SU-DHL-6 (cell line): ENCODE results near the gene CNOT6L.

ENCODE experiments used
- H2AFZ ChIP-seq: fragments of 200-600 bp; sonication (generic); 2 replicates; pipeline ENCODE4 v1.6.1; 2014; ENCODE audit warnings: low read depth, mild to moderate bottlenecking, moderate library complexity, mixed read lengths, antibody characterized with exemption, low read length; ENCODE audit not compliant: severe bottlenecking
- H3F3A ChIP-seq: fragments of 200-600 bp; shearing (Covaris generic); 2 replicates; pipeline ENCODE4 v1.6.0; 2016; ENCODE audit warnings: antibody characterized with exemption, mild to moderate bottlenecking; ENCODE audit not compliant: insufficient read depth
- H3K27ac ChIP-seq: fragments of 200-600 bp; sonication (generic); 2 replicates; pipeline ENCODE4 v1.5.1; 2016; ENCODE audit warnings: low read depth, mild to moderate bottlenecking, low read length, moderate library complexity, mixed read lengths
- H3K27me3 ChIP-seq: fragments of 200-600 bp; sonication (generic), shearing (Covaris generic); 2 replicates; pipeline ENCODE4 v1.6.0; 2014; ENCODE audit warnings: mild to moderate bottlenecking, low read length
- H3K36me3 ChIP-seq: fragments of 200-600 bp; sonication (generic); 2 replicates; pipeline ENCODE4 v1.6.1; 2014; ENCODE audit warnings: mild to moderate bottlenecking, low read length, mixed read lengths
- H3K4me2 ChIP-seq: fragments of 300-600, 200-600 bp; shearing (Covaris generic), sonication (generic); 2 replicates; pipeline ENCODE4 v1.6.0; 2014; ENCODE audit warnings: low read length, low read depth, mild to moderate bottlenecking; ENCODE audit not compliant: poor library complexity, severe bottlenecking
- H3K4me3 ChIP-seq: fragments of 200-600 bp; sonication (generic); 2 replicates; pipeline ENCODE4 v1.5.1; 2014; ENCODE audit warnings: antibody characterized with exemption, low read length, mild to moderate bottlenecking, mixed read lengths; ENCODE audit not compliant: insufficient read depth, poor library complexity, severe bottlenecking
- H3K79me2 ChIP-seq: fragments of 200-600 bp; sonication (generic); 2 replicates; pipeline ENCODE4 v1.6.1; 2014; ENCODE audit warnings: mild to moderate bottlenecking, low read length, moderate library complexity; ENCODE audit not compliant: insufficient read depth
- H3K9ac ChIP-seq: fragments of 200-600 bp; sonication (generic); 2 replicates; pipeline ENCODE4 v1.7.0; 2014; ENCODE audit warnings: mild to moderate bottlenecking, low read length
- H3K9me2 ChIP-seq: fragments of 200-600 bp; sonication (generic); replicated peaks from 2 replicates; pipeline ENCODE4 v1.6.1; 2014; ENCODE audit warnings: low read length; ENCODE audit not compliant: insufficient read depth
- H3K9me3 ChIP-seq: fragments of 200-600 bp; sonication (generic); 2 replicates; pipeline ENCODE4 v1.6.1; 2014; ENCODE audit warnings: low read length, mixed read lengths; ENCODE audit not compliant: insufficient read depth
- H4K20me1 ChIP-seq: fragments of 200-600 bp; sonication (generic); 2 replicates; pipeline ENCODE4 v1.6.1; 2014; ENCODE audit warnings: low read depth, mild to moderate bottlenecking, antibody characterized with exemption, low read length, moderate library complexity, mixed read lengths
- CTCF ChIP-seq: fragments of 200-600 bp; sonication (generic); IDR thresholded peaks from one replicate; pipeline ENCODE4 v1.5.1; 2017; ENCODE audit warnings: antibody characterized with exemption, mild to moderate bottlenecking, low read length, moderate library complexity; ENCODE audit not compliant: insufficient read depth, poor library complexity, severe bottlenecking
- EZH2phosphoT487 ChIP-seq: fragments of 200-600 bp; sonication (generic), shearing (Covaris generic); conservative IDR thresholded peaks from 2 replicates; pipeline ENCODE4 v1.6.1; 2018; ENCODE audit warnings: mild to moderate bottlenecking, antibody characterized with exemption, low read length, moderate library complexity, mixed read lengths

The CNOT6L gene

GRCh38 chr4:77800483-77801259 lies 18.5 kb downstream of the CNOT6L start:
- H4K20me1 ChIP-seq, result no peaks in the 10 kb centered on the region
- TF ChIP-seq EZH2phosphoT487 (no peak), CTCF (no peak)
- no peaks in the 10 kb centered on the region for H3K9me3 ChIP-seq
- H3K4me3 ChIP-seq, result no peak overlapping the region
- no peaks in the 10 kb centered on the region for H3K27me3 ChIP-seq
- no peaks in the 10 kb centered on the region for H3K36me3 ChIP-seq
- no peak overlapping the region for H3K4me2 ChIP-seq
- no peaks in the 10 kb centered on the region for H3K9me2 ChIP-seq
- no peak overlapping the region for H2AFZ ChIP-seq
- no peak overlapping the region for H3K27ac ChIP-seq
- H3K79me2 ChIP-seq, result peaks cover 31% of the 10 kb centered on the region; the same call in 1 of the 2 replicates
- H3K9ac ChIP-seq, result no peak overlapping the region
- H3F3A ChIP-seq, result no peaks in the 10 kb centered on the region

DNA sequence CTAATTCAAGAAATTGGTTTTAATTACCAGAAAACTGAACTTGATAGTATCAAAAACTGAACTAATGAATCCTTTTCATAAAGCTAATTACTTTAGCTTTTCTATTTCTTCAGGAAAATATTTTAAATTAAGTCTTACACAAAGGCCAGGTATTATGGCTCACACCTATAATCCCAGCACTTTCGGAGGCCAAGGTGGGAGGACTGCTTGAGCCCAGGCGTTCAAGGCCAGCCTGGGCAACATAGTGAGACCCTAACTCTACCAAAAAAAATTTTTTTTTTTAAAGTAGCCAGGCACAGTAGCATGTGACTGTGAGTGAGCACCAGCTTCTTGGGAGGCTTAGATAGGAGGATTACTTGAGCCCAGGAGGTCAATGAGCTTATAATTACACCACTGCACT lies 19.1 kb downstream of the CNOT6L start:
- H3K36me3 ChIP-seq, result no peaks in the 10 kb centered on the region
- H3F3A ChIP-seq, result no peaks in the 10 kb centered on the region
- TF ChIP-seq EZH2phosphoT487 (no peak), CTCF (no peak)
- H3K27me3 ChIP-seq, result no peaks in the 10 kb centered on the region
- no peak overlapping the region for H3K27ac ChIP-seq
- H2AFZ ChIP-seq, result no peak overlapping the region
- no peaks in the 10 kb centered on the region for H4K20me1 ChIP-seq
- H3K9me3 ChIP-seq, result no peaks in the 10 kb centered on the region
- no peak overlapping the region for H3K4me2 ChIP-seq
- H3K4me3 ChIP-seq, result no peak overlapping the region
- H3K9me2 ChIP-seq, result no peaks in the 10 kb centered on the region
- no peak overlapping the region for H3K9ac ChIP-seq
- H3K79me2 ChIP-seq, result peaks cover 31% of the 10 kb centered on the region; the same call in 1 of the 2 replicates

GRCh38 chr4:77798385-77798784 lies 20.8 kb downstream of the CNOT6L start:
- H3K36me3 ChIP-seq, result no peaks in the 10 kb centered on the region
- H3F3A ChIP-seq, result no peaks in the 10 kb centered on the region
- H3K9me2 ChIP-seq, result no peaks in the 10 kb centered on the region
- TF ChIP-seq CTCF, result no peak
- no peak for TF ChIP-seq EZH2phosphoT487
- H3K27me3 ChIP-seq, result no peaks in the 10 kb centered on the region
- no peak overlapping the region for H3K4me3 ChIP-seq
- no peaks in the 10 kb centered on the region for H4K20me1 ChIP-seq
- H3K27ac ChIP-seq, result no peak overlapping the region
- no peaks in the 10 kb centered on the region for H3K9me3 ChIP-seq
- H3K4me2 ChIP-seq, result no peak overlapping the region
- H3K79me2 ChIP-seq, result peaks cover 31% of the 10 kb centered on the region; the same call in 1 of the 2 replicates
- no peak overlapping the region for H3K9ac ChIP-seq
- no peak overlapping the region for H2AFZ ChIP-seq
